HG03439 (cell line): Measurements from ENCODE around the gene SYPL2.
"Not testable (repeated sequence)": the region's sequence is repeated elsewhere in the genome, so short reads cannot be mapped to it uniquely, and the experiment has no call there.

Experiments
- ATAC-seq: cut with Tn5 transposase; IDR thresholded peaks from one replicate; pipeline ENCODE4 v1.9.1; 2021; ENCODE audit warnings: mild to moderate bottlenecking, moderate library complexity; ENCODE audit not compliant: unreplicated experiment

The SYPL2 gene

DNA sequence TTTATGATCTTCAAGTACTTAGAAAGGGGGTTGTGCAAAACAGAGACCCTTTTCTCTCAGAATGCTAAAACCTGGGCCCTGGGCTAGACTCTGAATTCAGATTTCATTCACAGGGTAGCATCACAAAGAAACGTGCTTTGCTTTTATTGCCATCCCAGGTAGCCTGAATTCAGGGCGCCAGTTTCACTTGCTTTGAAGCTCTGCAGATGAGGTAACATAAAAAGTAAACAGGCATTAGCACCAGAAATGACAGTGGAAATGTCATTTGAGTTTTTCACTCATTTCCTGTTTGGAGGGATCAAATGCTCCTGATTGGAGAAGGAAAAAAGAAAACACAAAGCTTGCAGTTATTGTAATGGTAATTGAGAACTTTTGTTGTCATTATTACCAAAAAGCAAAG, 2.6 kb downstream of the SYPL2 start:
- no peak for ATAC-seq

GRCh38 chr1:109470245-109470644, 3.9 kb downstream of the SYPL2 start:
- no peak for ATAC-seq

GRCh38 chr1:109472779-109473178, 6.4 kb downstream of the SYPL2 start:
- ATAC-seq: no peak

DNA sequence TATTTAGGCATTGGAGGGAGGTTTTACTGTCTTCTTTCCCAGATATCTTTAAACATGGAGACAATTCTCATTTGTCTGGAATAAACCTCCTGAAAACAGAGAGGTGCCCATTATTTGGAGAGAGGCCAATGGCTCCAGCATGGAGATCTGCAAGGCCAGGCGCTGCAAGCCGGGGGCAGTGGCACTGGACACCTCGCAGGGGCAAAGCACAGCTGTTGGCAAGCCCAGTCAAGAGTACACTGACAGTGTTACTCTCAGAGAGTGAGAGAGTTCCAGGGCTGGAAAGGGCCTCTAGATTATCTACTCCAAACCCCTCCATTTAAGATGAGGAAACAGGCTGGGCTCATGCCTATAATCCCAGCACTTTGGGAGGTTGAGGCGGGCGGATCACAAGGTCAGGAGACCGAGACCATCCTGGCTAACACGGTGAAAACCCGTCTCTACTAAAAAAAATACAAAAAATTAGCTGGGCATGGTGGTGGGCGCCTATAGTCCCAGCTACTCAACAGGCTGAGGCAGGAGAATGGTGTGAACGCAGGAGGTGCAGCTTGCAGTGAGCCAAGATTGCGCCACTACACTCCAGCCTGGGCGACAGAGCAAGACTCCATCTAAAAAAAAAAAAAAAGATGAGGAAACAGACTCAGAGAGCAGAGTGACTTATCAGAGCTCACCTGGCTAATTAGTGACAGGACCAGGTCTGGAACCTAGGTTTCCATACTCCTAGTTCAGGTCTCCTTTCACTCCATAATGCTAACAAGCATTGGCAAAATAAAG, 7.1 kb downstream of the SYPL2 start:
- not testable (repeated sequence) for ATAC-seq

DNA sequence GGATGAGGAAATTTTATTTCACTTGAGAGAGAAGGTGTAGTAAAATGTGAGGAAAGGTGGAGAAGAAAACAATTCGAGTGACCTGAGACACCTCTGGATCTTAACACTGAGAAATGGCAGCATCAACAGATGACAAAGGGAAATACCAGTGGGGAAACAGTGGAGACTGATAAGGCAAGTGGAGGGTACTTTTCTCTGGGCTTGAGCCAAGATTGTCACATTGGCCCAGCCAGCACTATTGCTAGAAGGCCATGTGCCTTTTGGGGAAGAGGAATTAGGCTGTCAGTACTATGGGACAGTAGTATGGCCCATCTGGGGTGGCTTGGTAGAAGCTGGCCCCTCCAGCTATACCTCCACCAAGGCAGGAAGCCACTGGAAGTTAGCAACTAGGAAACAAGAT, 8.4 kb downstream of the SYPL2 start:
- ATAC-seq: no peak

GRCh38 chr1:109475261-109475660, 8.9 kb downstream of the SYPL2 start:
- no peak for ATAC-seq

DNA sequence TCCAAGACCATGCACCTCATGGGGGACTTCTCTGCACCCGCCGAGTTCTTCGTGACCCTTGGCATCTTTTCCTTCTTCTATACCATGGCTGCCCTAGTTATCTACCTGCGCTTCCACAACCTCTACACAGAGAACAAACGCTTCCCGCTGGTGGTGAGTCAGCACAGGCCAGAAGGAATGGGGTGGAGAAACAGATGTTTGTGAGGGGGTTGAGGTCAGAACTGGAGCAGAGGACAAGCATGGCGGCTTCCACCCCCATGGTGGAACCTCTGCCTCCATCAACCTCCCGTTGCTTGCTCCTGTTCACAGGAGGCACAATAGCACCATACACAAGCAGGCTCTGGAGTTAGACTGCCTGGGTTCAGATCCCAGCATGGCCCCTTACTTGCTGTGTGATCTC, 10.5 kb downstream of the SYPL2 start:
- no peak for ATAC-seq

GRCh38 chr1:109477821-109478220, 11.5 kb downstream of the SYPL2 start:
- ATAC-seq: no peak

DNA sequence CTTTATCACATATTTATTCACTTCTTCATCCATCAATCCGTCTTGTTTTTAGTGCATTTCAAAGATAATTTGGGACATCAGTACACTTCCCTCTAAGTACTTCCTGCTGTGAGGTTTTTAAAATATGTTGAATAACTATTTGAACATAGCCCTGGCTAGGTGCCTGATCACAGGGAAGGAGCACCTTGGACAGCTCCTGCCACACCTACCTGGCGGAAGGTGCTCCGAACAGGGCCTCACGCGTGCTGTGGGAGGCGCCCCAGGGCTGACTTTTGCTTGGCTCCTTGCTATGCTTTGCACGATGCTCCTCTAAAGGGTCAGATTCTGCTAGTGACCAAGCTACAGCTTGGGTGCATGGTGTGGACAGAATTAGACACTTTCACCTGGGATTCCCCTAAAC, 12.5 kb downstream of the SYPL2 start:
- no peak for ATAC-seq

DNA sequence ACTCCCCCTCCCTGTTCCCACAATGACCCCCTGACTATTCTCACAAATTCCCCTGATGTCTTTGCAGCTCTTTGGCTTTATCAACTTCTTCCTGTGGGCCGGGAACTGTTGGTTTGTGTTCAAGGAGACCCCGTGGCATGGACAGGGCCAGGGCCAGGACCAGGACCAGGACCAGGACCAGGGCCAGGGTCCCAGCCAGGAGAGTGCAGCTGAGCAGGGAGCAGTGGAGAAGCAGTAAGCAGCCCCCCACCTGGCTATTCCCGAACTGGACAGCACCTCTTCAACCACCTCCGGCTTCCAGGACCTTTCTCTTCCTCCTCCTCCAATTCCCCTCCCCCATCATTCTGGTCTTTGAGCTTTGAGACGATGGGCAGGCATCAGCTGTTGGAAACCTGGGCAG, 13.0 kb downstream of the SYPL2 start:
- no peak for ATAC-seq

DNA sequence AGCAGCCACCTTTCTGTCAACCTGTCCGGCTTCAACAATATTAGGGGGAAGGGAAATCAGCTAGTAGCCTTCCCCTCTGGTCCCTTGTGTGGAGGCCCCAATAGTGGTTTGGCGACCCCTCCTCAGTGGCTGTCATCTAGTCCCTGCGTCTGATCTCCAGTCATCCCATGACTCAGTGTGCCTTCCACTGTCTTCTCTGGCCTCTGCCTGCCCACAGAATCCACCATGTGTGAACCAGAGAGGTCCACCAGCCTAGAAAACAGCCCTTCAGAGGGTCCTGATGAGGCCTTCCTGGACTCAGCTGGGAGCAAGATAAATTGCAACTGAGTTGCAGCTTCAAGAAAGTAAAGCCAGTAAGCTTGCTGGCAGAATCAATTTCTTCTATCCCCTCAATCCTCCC, 13.6 kb downstream of the SYPL2 start:
- no peak for ATAC-seq

- no peak for ATAC-seq
Measured at GRCh38 chr1:109481646-109482045, 15.3 kb downstream of the SYPL2 start.

- no peak for ATAC-seq
Measured at GRCh38 chr1:109482242-109482641, 15.9 kb downstream of the SYPL2 start.

- ATAC-seq: peak; percentile 22
Measured at GRCh38 chr1:109482791-109483671, 16.7 kb downstream of the SYPL2 start.

DNA sequence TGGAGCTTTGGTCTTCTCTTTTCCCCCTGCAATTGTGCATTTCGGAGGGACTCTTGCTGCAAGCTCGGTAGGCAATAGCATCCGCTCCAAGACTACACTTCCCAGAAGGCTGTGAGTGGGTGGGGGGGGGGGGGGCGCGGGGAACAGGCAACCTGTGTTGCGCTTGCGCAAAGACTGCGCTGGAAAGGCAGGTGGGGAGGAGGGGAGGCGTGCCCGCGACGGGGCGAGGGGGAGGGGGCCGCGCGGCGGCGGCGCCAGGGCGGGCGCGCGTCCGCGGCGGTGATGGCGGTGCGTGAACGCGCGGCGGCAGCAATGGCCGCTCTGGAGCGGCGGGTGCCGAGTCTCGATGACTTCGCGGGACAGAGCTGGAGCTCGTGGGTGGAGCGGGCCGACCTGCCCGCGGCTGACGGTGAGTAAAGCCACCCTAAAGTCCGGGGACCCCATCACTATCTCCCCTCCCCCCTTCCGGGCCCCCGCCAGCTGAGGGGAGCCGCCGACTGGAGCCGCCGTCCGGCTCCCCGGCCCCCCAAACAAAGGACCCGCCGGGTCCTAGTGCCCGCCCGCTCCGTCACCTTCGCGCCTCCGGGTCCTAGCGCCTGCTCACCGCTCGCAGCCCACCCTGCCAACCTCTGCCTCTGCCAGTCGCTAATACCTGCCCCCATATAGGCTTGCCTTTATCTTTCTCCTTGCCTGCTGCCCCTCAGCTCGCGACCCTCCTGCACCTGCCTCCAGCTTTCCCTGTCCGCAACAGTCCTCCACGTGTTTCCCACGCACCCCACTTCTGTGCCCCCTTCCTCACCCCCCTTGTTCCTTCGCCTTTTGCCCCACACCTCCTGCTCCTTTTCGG, 17.5 kb downstream of the SYPL2 start, which contains the start of gene ATXN7L2:
Gene ATXN7L2, plus strand, starts transcription at position 234 of the 847 bp plus-strand sequence. Its CDS starts 49 bp downstream, at position 283.
- peak; percentile 66 for ATAC-seq

DNA sequence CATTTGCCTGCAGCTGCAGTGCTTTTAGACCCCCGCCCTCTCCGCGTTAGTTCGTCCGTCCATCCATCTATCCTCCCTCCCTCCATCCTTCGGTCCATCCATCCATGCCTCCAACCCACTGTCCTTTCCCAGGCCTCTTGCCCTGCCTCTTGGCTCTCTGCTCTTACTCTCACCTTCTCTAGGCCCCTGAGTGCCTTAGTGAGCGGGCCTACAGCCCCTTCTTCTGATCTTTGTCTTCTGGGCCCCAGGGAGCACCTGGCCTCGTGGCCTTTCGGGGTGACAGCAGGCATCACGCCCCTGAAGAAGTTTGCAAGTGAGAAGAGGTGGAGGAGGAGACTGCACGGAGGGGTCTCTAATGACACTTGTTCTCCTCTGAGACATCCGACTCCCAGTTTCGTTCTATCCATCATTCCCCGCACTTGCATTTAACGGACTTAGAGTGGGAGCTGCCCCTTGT, 18.2 kb downstream of the SYPL2 start:
- no peak for ATAC-seq

DNA sequence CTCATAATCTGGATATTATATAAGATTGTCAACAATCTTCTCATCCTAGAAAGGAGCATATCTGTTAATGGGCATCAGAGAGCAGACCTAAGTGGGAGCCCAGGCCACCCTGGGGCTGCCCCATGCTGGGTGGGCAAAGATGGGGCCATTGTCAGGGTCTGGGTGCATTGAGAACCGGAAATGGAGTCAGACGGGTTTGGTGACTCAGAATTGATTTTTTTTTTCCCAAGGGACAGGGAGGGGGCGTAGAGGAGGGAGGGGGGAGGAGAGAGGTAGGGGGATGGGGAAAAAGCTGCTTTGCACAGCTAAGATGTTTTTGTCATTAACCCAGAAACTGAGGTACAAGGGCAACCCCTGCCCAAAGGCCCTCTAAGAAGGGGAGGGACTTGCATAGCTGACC, 18.7 kb downstream of the SYPL2 start:
- no peak for ATAC-seq

DNA sequence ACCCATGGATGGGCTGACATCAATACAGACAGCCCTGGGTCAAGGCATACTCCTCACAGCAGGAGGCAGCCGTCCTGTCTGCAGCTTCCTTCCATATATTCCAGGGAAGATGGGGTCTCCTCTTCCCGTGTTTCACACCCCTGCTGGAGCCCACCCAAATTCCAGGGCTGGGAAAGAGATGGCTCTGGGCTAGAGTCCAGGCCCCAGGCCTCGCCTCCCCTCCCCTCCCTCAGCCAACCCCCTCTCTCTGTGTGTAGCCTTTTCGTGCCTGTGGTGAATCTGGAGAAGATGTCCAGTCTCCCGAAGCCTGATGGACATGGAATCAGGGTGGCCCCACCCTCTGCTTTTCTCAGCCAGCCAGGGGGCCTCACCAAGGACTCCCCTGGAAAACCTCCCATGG, 20.9 kb downstream of the SYPL2 start:
- ATAC-seq: no peak

- no peak for ATAC-seq
Measured at GRCh38 chr1:109488201-109488600, 21.9 kb downstream of the SYPL2 start.

- ATAC-seq: no peak
Measured at GRCh38 chr1:109488696-109489095, 22.4 kb downstream of the SYPL2 start.
